ENCODE results near the gene SLC35B1. TPM values are rescaled to one million over a fixed set of nuclear protein-coding genes. Genes with fewer than 3 reads are reported as not detected.

The SLC35B1 gene
- total RNA-seq = 48.0 and 51.8 TPM in 2 replicates

GRCh38 chr17:49707608-49708514 is at the start of gene SLC35B1:
Gene SLC35B1, minus strand, starts transcription at chr17:49707964. Its CDS starts 131 bp downstream, at chr17:49707833.

DNA sequence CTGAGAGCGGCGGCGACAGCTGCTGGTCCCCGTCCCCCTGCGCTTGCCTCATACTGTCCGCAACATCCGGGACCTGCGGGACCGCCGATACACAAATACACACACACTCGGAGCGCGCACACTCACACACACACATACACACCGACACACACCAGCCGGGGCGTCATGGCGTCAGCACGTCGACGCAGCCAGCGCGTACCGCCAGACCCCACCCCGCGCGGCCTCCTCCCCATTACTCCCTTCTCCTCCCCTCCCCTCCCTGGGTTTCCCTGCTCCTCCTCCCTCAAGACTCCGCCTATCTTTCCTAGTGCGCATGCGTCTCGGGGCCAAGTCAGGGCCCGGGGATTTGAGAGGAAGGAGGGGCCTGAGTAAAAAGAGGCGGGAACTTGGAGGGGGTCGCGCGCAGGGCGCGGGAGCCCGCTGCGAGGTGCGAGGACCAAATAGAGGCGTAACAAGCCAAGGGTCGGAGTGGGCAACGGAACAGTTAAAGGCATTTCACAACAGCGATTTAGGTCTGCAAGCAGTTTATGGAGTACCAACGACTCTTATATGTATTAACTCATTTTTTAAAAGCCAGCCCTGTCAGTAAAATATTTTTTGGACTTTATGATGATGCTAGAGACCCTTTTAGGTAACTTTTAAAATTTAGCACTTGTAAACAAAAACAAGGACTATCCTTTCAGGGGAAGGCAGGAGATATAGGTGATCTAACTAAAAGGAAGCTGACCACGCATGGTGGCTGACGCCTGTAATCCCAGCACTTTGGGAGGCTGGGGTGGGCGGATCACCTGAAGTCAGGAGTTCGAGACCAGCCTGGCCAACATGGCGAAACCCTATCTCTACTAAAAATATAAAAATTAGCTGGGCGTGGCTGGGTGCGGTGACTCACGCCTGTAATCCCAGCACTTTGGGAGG is 29.6 kb downstream of the SLC35B1 start, which contains the start of gene SPOP:
Gene SPOP (minus strand): TSS at position 165 of the 915 bp plus-strand sequence. CDS start 55,287 bp downstream, outside the sequence.

Other genes with a start within 250 kb of the SLC35B1 start
- gene NGFR, start 212.7 kb downstream of the SLC35B1 start, total RNA-seq = 0.48 and 1.1 TPM in 2 replicates
- gene NXPH3, start 132.1 kb downstream of the SLC35B1 start, total RNA-seq = under 0.01 TPM in 1 of 2 replicates, not detected in the other
- 34.7 and 36.2 TPM in 2 replicates for gene SPOP, start 29.9 kb downstream of the SLC35B1 start, total RNA-seq
- 3.9 and 4.3 TPM in 2 replicates for gene FAM117A, start 56.2 kb upstream of the SLC35B1 start, total RNA-seq
- 20.5 and 27.5 TPM in 2 replicates for gene KAT7, start 80.7 kb upstream of the SLC35B1 start, total RNA-seq
- gene TAC4, start 140.1 kb upstream of the SLC35B1 start, total RNA-seq = not detected in 2 replicates

All from tracheal epithelial cell (primary cell).